RWPE2 (cell line): ENCODE measurements around the gene STK10.

Experiments
- ATAC-seq: fragments of 200-7000 bp; cut with Tn5 transposase; 3 replicates; pipeline ENCODE4 v1.9.1; 2021; ENCODE audit warnings: low read depth
- DNase-seq: peaks from one replicate; pipeline ENCODE4 v3.0.0-alpha.2; 2020; ENCODE audit warnings: low spot score
- H3K27ac ChIP-seq: fragments of 450-650 bp; 2 replicates; pipeline ENCODE4 v1.5.1; 2017; ENCODE audit warnings: mild to moderate bottlenecking; ENCODE audit not compliant: poor library complexity, severe bottlenecking
- H3K27me3 ChIP-seq: fragments of 250-450 bp; sonication (Bioruptor Pico); 2 replicates; pipeline ENCODE4 v1.5.1; 2021; ENCODE audit warnings: mild to moderate bottlenecking, moderate library complexity; ENCODE audit not compliant: insufficient read depth, poor library complexity, severe bottlenecking
- H3K36me3 ChIP-seq: fragments of 250-450 bp; sonication (Bioruptor Pico); 2 replicates; pipeline ENCODE4 v1.5.1; 2020; ENCODE audit warnings: low read depth, mild to moderate bottlenecking, moderate library complexity
- H3K4me1 ChIP-seq: fragments of 250-450 bp; sonication (Bioruptor Pico); 2 replicates; pipeline ENCODE4 v1.5.1; 2021; ENCODE audit warnings: mild to moderate bottlenecking, moderate library complexity; ENCODE audit not compliant: insufficient read depth, poor library complexity, severe bottlenecking
- H3K4me3 ChIP-seq: fragments of 250-450 bp; sonication (Bioruptor Pico); 2 replicates; pipeline ENCODE4 v1.5.1; 2021; ENCODE audit warnings: mild to moderate bottlenecking, moderate library complexity; ENCODE audit not compliant: severe bottlenecking
- H3K9me3 ChIP-seq: fragments of 250-450 bp; sonication (Bioruptor Pico); 2 replicates; pipeline ENCODE4 v1.5.1; 2021; ENCODE audit warnings: mild to moderate bottlenecking, moderate library complexity; ENCODE audit not compliant: severe bottlenecking
- CTCF ChIP-seq: fragments of 450-650 bp; IDR thresholded peaks from one replicate; pipeline ENCODE4 v1.5.1; 2017; ENCODE audit warnings: mild to moderate bottlenecking, moderate library complexity; ENCODE audit not compliant: poor library complexity, severe bottlenecking

Gene STK10

GRCh38 chr5:172045315-172045632, 142.8 kb downstream of the STK10 start:
- Histone ChIP-seq H3K4me3 (no peak overlapping the region), H3K4me1 (no peaks in the 10 kb centered on the region), H3K27ac (no peak overlapping the region), H3K27me3 (no peaks in the 10 kb centered on the region), H3K9me3 (no peaks in the 10 kb centered on the region), H3K36me3 (peaks cover 26% of the 10 kb centered on the region)
- no peak for DNase-seq
- ATAC-seq: no peak
- TF ChIP-seq CTCF: no peak

GRCh38 chr5:172044631-172045314, 143.3 kb downstream of the STK10 start:
- no peak overlapping the region for H3K27ac ChIP-seq
- no peaks in the 10 kb centered on the region for H3K4me1 ChIP-seq
- no peaks in the 10 kb centered on the region for H3K27me3 ChIP-seq
- no peak for TF ChIP-seq CTCF
- peaks cover 21% of the 10 kb centered on the region for H3K36me3 ChIP-seq
- DNase-seq: no peak
- H3K9me3 ChIP-seq: no peaks in the 10 kb centered on the region
- ATAC-seq: no peak
- no peak overlapping the region for H3K4me3 ChIP-seq

- Histone ChIP-seq H3K36me3 (peaks cover 12% of the 10 kb centered on the region), H3K9me3 (no peaks in the 10 kb centered on the region), H3K27ac (no peak overlapping the region), H3K4me3 (no peak overlapping the region), H3K4me1 (no peaks in the 10 kb centered on the region), H3K27me3 (no peaks in the 10 kb centered on the region)
- no peak for ATAC-seq
- no peak for DNase-seq
- no peak for TF ChIP-seq CTCF
These were observed 144.2 kb downstream of the STK10 start for GRCh38 chr5:172043865-172044264.

- no peak overlapping the region for H3K4me3 ChIP-seq
- peaks cover 12% of the 10 kb centered on the region for H3K36me3 ChIP-seq
- H3K27me3 ChIP-seq: no peaks in the 10 kb centered on the region
- ATAC-seq (no peak), DNase-seq (no peak)
- H3K4me1 ChIP-seq: no peaks in the 10 kb centered on the region
- no peaks in the 10 kb centered on the region for H3K9me3 ChIP-seq
- TF ChIP-seq CTCF: no peak
- no peak overlapping the region for H3K27ac ChIP-seq
These were observed 145.8 kb downstream of the STK10 start for GRCh38 chr5:172042183-172042582.

GRCh38 chr5:172038167-172038566, 149.9 kb downstream of the STK10 start:
- no peaks in the 10 kb centered on the region for H3K9me3 ChIP-seq
- no peak overlapping the region for H3K27ac ChIP-seq
- ATAC-seq (no peak), DNase-seq (no peak)
- H3K27me3 ChIP-seq: no peaks in the 10 kb centered on the region
- H3K4me1 ChIP-seq: no peaks in the 10 kb centered on the region
- TF ChIP-seq CTCF: no peak
- no peak overlapping the region for H3K4me3 ChIP-seq
- 0 out of 2 replicates have a peak, but pooled peaks cover under 1% of the 10 kb centered on the region for H3K36me3 ChIP-seq
